Endothelial cell of hepatic sinusoid (primary cell): ENCODE results near the gene IGFBP1.
"Not testable (repeated sequence)": the region's sequence is repeated elsewhere in the genome, so short reads cannot be mapped to it uniquely, and the experiment has no call there.

Source experiments
- in situ Hi-C: cut with HindIII; loops from 2 replicates; pipeline ENCODE4 v1.10.0; 2017; ENCODE audit warnings: low sequenced_read_pairs

The IGFBP1 gene

GRCh38 chr7:45888185-45888992, at the start of gene IGFBP1:
Gene IGFBP1 (plus strand): TSS chr7:45888488. CDS start chr7:45888653, 165 bp downstream.
- in situ Hi-C loops: no loop called here

- in situ Hi-C loops: not testable (repeated sequence)
These were observed 49.4 kb upstream of the IGFBP1 start for GRCh38 chr7:45838852-45839251.

GRCh38 chr7:45841926-45842717, 46.2 kb upstream of the IGFBP1 start:
- in situ Hi-C loops: not testable (repeated sequence)

- in situ Hi-C loops: not testable (repeated sequence)
These were observed 41.8 kb upstream of the IGFBP1 start for GRCh38 chr7:45846536-45846935.

GRCh38 chr7:45848734-45849133, 39.6 kb upstream of the IGFBP1 start:
- in situ Hi-C loops: not testable (repeated sequence)

- in situ Hi-C loops: loop anchor here (25.0 kb wide), 1 partner anchor 191 kb away; no protein-coding TSS in a partner anchor
These were observed 35.3 kb upstream of the IGFBP1 start for GRCh38 chr7:45852984-45853383.

- in situ Hi-C loops: loop anchor here (25.0 kb wide), 1 partner anchor 191 kb away; no protein-coding TSS in a partner anchor
These were observed 34.8 kb upstream of the IGFBP1 start for GRCh38 chr7:45853491-45853890.

GRCh38 chr7:45855680-45856079, 32.6 kb upstream of the IGFBP1 start:
- in situ Hi-C loops: loop anchor here (25.0 kb wide), 1 partner anchor 193 kb away; no protein-coding TSS in a partner anchor

GRCh38 chr7:45856888-45857287, 31.4 kb upstream of the IGFBP1 start:
- in situ Hi-C loops: loop anchor here (25.0 kb wide), 1 partner anchor 195 kb away; no protein-coding TSS in a partner anchor

- in situ Hi-C loops: loop anchor here (25.0 kb wide), 1 partner anchor 201 kb away; no protein-coding TSS in a partner anchor
These were observed 24.6 kb upstream of the IGFBP1 start for GRCh38 chr7:45863715-45864114.

- in situ Hi-C loops: loop anchor here (25.0 kb wide), 1 partner anchor 204 kb away; no protein-coding TSS in a partner anchor
These were observed 22.5 kb upstream of the IGFBP1 start for GRCh38 chr7:45865594-45866410.

- in situ Hi-C loops: loop anchor here (25.0 kb wide), 1 partner anchor 205 kb away; no protein-coding TSS in a partner anchor
These were observed 20.8 kb upstream of the IGFBP1 start for GRCh38 chr7:45867471-45867870.

- in situ Hi-C loops: loop anchor here (25.0 kb wide), 1 partner anchor 207 kb away; no protein-coding TSS in a partner anchor
These were observed 18.9 kb upstream of the IGFBP1 start for GRCh38 chr7:45869426-45869825.

GRCh38 chr7:45872116-45873034, 15.9 kb upstream of the IGFBP1 start:
- in situ Hi-C loops: loop anchor here (25.0 kb wide), 1 partner anchor 210 kb away; no protein-coding TSS in a partner anchor

- in situ Hi-C loops: loop anchor here (25.0 kb wide), 1 partner anchor 211 kb away; no protein-coding TSS in a partner anchor
These were observed 15.3 kb upstream of the IGFBP1 start, which contains the start of gene CCDC201 for GRCh38 chr7:45873035-45873354. Gene CCDC201 (minus strand): TSS chr7:45873082. CDS start chr7:45873007, 75 bp downstream.

GRCh38 chr7:45873355-45873754, 14.9 kb upstream of the IGFBP1 start:
- in situ Hi-C loops: loop anchor here (25.0 kb wide), 1 partner anchor 211 kb away; no protein-coding TSS in a partner anchor

GRCh38 chr7:45874408-45875131, 13.7 kb upstream of the IGFBP1 start:
- in situ Hi-C loops: loop anchor here (25.0 kb wide), 1 partner anchor 212 kb away; no protein-coding TSS in a partner anchor

GRCh38 chr7:45876519-45876918, 11.8 kb upstream of the IGFBP1 start:
- in situ Hi-C loops: no loop called here
